Measurements from ENCODE around the gene NPM1.

Gene NPM1

GRCh38 chr5:171433982-171434676 lies 46.5 kb downstream of the NPM1 start:
- Histone ChIP-seq H3K9me3 (replicated peaks; ENCODE audit: insufficient read depth, low read length) (no peaks in the 10 kb centered on the region), H4K20me1 (ENCODE audit: insufficient read depth, low read length) (no peaks in the 10 kb centered on the region), H3K79me2 (ENCODE audit: low read length) (no peaks in the 10 kb centered on the region), H3K27me3 (replicated peaks; ENCODE audit: insufficient read depth, low read length) (no peaks in the 10 kb centered on the region), H2AFZ (ENCODE audit: low read length) (no peak overlapping the region), H3K4me2 (ENCODE audit: low read depth, low read length) (no peak overlapping the region), H3K36me3 (replicated peaks; ENCODE audit: insufficient read depth, low read length) (no peaks in the 10 kb centered on the region), H3K4me1 (ENCODE audit: low read length) (no peaks in the 10 kb centered on the region), H3F3A (ENCODE audit: insufficient read depth, low read length) (no peaks in the 10 kb centered on the region), H3K9me2 (replicated peaks; ENCODE audit: insufficient read depth, low read length) (no peaks in the 10 kb centered on the region), H3K27ac (ENCODE audit: low read length) (no peak overlapping the region), H3K9ac (ENCODE audit: low read length) (no peak overlapping the region), H3K4me3 (ENCODE audit: low read length) (no peak overlapping the region)
- DNase-seq = no peak
- TF ChIP-seq EZH2phosphoT487 (IDR thresholded peaks at IDR 0.05; ENCODE audit: low read length) (no peak), EZH2 (optimal IDR thresholded peaks at IDR 0.05; ENCODE audit: low read depth, low read length) (no peak)
- TF ChIP-seq, protein P1, sequence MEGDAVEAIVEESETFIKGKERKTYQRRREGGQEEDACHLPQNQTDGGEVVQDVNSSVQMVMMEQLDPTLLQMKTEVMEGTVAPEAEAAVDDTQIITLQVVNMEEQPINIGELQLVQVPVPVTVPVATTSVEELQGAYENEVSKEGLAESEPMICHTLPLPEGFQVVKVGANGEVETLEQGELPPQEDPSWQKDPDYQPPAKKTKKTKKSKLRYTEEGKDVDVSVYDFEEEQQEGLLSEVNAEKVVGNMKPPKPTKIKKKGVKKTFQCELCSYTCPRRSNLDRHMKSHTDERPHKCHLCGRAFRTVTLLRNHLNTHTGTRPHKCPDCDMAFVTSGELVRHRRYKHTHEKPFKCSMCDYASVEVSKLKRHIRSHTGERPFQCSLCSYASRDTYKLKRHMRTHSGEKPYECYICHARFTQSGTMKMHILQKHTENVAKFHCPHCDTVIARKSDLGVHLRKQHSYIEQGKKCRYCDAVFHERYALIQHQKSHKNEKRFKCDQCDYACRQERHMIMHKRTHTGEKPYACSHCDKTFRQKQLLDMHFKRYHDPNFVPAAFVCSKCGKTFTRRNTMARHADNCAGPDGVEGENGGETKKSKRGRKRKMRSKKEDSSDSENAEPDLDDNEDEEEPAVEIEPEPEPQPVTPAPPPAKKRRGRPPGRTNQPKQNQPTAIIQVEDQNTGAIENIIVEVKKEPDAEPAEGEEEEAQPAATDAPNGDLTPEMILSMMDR (IDR thresholded peaks at IDR 0.05; ENCODE audit: low read length) = no peak

DNA sequence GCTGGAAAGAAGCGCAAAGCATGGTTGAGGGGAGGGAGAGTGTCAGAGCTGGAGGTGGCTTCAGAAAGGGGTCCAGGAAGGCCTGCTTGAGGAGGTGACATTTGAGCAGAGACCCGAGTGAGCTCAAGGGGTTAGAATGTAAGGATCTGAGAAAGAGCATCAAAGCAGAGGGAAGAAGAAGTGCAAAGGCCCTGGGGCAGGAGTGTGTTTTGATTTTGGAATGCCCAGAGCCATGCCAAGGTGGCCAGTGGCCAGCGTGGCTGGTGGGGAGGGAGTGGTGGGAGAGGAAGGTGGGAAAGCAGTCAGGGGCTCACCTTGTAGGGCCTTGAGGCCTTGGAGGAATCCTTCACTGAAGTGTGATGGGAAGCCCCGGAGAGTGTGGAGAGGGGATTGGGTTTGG lies 47.2 kb downstream of the NPM1 start:
- no peak overlapping the region for H3K9ac ChIP-seq (ENCODE audit: low read length)
- H3K4me2 ChIP-seq (ENCODE audit: low read depth, low read length) = no peak overlapping the region
- TF ChIP-seq, protein P1 (IDR thresholded peaks at IDR 0.05; ENCODE audit: low read length) = no peak
- TF ChIP-seq EZH2phosphoT487 (IDR thresholded peaks at IDR 0.05; ENCODE audit: low read length) (no peak), EZH2 (optimal IDR thresholded peaks at IDR 0.05; ENCODE audit: low read depth, low read length) (no peak)
- no peaks in the 10 kb centered on the region for H3K79me2 ChIP-seq (ENCODE audit: low read length)
- no peaks in the 10 kb centered on the region for H4K20me1 ChIP-seq (ENCODE audit: insufficient read depth, low read length)
- no peak overlapping the region for H3K4me3 ChIP-seq (ENCODE audit: low read length)
- H3K36me3 ChIP-seq (replicated peaks; ENCODE audit: insufficient read depth, low read length) = no peaks in the 10 kb centered on the region
- no peaks in the 10 kb centered on the region for H3F3A ChIP-seq (ENCODE audit: insufficient read depth, low read length)
- no peaks in the 10 kb centered on the region for H3K9me3 ChIP-seq (replicated peaks; ENCODE audit: insufficient read depth, low read length)
- H3K4me1 ChIP-seq (ENCODE audit: low read length) = no peaks in the 10 kb centered on the region
- DNase-seq = no peak
- H3K27me3 ChIP-seq (replicated peaks; ENCODE audit: insufficient read depth, low read length) = no peaks in the 10 kb centered on the region
- H2AFZ ChIP-seq (ENCODE audit: low read length) = no peak overlapping the region
- H3K9me2 ChIP-seq (replicated peaks; ENCODE audit: insufficient read depth, low read length) = no peaks in the 10 kb centered on the region
- no peak overlapping the region for H3K27ac ChIP-seq (ENCODE audit: low read length)

DNA sequence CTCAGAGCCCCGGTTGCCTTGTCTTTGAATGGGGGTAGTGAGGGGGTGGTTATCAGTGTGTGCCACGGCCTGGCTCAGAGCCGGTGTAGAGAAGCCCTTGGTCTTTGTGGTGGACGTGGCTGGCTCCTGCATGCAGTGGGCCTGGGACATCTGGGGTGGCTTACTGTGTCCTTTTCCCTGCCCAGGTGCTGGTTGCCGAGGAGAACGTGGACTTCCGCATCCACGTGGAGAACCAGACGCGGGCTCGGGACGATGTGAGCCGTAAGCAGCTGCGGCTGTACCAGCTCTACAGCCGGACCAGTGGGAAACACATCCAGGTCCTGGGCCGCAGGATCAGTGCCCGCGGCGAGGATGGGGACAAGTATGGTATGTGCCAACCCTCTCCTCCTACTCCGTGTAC lies 48.3 kb downstream of the NPM1 start:
- DNase-seq = no peak
- no peaks in the 10 kb centered on the region for H4K20me1 ChIP-seq (ENCODE audit: insufficient read depth, low read length)
- H3K9me2 ChIP-seq (replicated peaks; ENCODE audit: insufficient read depth, low read length) = no peaks in the 10 kb centered on the region
- no peak overlapping the region for H2AFZ ChIP-seq (ENCODE audit: low read length)
- H3K27ac ChIP-seq (ENCODE audit: low read length) = no peak overlapping the region
- no peaks in the 10 kb centered on the region for H3K9me3 ChIP-seq (replicated peaks; ENCODE audit: insufficient read depth, low read length)
- H3K36me3 ChIP-seq (replicated peaks; ENCODE audit: insufficient read depth, low read length) = no peaks in the 10 kb centered on the region
- no peaks in the 10 kb centered on the region for H3F3A ChIP-seq (ENCODE audit: insufficient read depth, low read length)
- TF ChIP-seq EZH2 (optimal IDR thresholded peaks at IDR 0.05; ENCODE audit: low read depth, low read length) (no peak), EZH2phosphoT487 (IDR thresholded peaks at IDR 0.05; ENCODE audit: low read length) (no peak)
- TF ChIP-seq, protein P1 (IDR thresholded peaks at IDR 0.05; ENCODE audit: low read length) = no peak
- no peaks in the 10 kb centered on the region for H3K27me3 ChIP-seq (replicated peaks; ENCODE audit: insufficient read depth, low read length)
- no peak overlapping the region for H3K9ac ChIP-seq (ENCODE audit: low read length)
- H3K4me3 ChIP-seq (ENCODE audit: low read length) = no peak overlapping the region
- no peaks in the 10 kb centered on the region for H3K4me1 ChIP-seq (ENCODE audit: low read length)
- H3K79me2 ChIP-seq (ENCODE audit: low read length) = no peaks in the 10 kb centered on the region
- H3K4me2 ChIP-seq (ENCODE audit: low read depth, low read length) = no peak overlapping the region
